ENCODE results near the gene CAMK2D.

CAMK2D gene

GRCh38 chr4:113607147-113607720 lies 154.3 kb downstream of the CAMK2D start:
- Histone ChIP-seq H3K4me1 (ENCODE audit: control insufficient read depth, insufficient read depth, low read length) (no peaks in the 10 kb centered on the region; the same call in 1 of the 2 replicates), H3K36me3 (ENCODE audit: control insufficient read depth, insufficient read depth, low read length) (peaks cover 2% of the 10 kb centered on the region; the same call in 1 of the 2 replicates), H3K27me3 (ENCODE audit: control insufficient read depth, insufficient read depth, low read length) (no peaks in the 10 kb centered on the region), H3K4me3 (ENCODE audit: low read depth, low read length) (no peak overlapping the region), H3K9me3 (ENCODE audit: control insufficient read depth, insufficient read depth, low read depth, low read length) (peaks cover 7% of the 10 kb centered on the region; the same call in 1 of the 2 replicates), H3K27ac (ENCODE audit: low read depth, low read length) (no peak overlapping the region), H3K9ac (ENCODE audit: low read length) (no peak overlapping the region)

- H3K9ac ChIP-seq (ENCODE audit: low read length): no peak overlapping the region
- H3K4me1 ChIP-seq (ENCODE audit: control insufficient read depth, insufficient read depth, low read length): no peaks in the 10 kb centered on the region; the same call in 1 of the 2 replicates
- peaks cover 7% of the 10 kb centered on the region; the same call in 1 of the 2 replicates for H3K9me3 ChIP-seq (ENCODE audit: control insufficient read depth, insufficient read depth, low read depth, low read length)
- H3K36me3 ChIP-seq (ENCODE audit: control insufficient read depth, insufficient read depth, low read length): peaks cover 2% of the 10 kb centered on the region; the same call in 1 of the 2 replicates
- H3K27me3 ChIP-seq (ENCODE audit: control insufficient read depth, insufficient read depth, low read length): no peaks in the 10 kb centered on the region
- H3K4me3 ChIP-seq (ENCODE audit: low read depth, low read length): no peak overlapping the region
- H3K27ac ChIP-seq (ENCODE audit: low read depth, low read length): no peak overlapping the region
These were observed 156.6 kb downstream of the CAMK2D start for GRCh38 chr4:113604955-113605354.

- Histone ChIP-seq H3K9me3 (ENCODE audit: control insufficient read depth, insufficient read depth, low read depth, low read length) (peaks cover 7% of the 10 kb centered on the region; the same call in 1 of the 2 replicates), H3K27me3 (ENCODE audit: control insufficient read depth, insufficient read depth, low read length) (no peaks in the 10 kb centered on the region), H3K4me1 (ENCODE audit: control insufficient read depth, insufficient read depth, low read length) (no peaks in the 10 kb centered on the region; the same call in 1 of the 2 replicates), H3K36me3 (ENCODE audit: control insufficient read depth, insufficient read depth, low read length) (peaks cover 2% of the 10 kb centered on the region; the same call in 1 of the 2 replicates), H3K9ac (ENCODE audit: low read length) (no peak overlapping the region), H3K4me3 (ENCODE audit: low read depth, low read length) (no peak overlapping the region), H3K27ac (ENCODE audit: low read depth, low read length) (no peak overlapping the region)
These were observed 157.6 kb downstream of the CAMK2D start for GRCh38 chr4:113603911-113604310.

GRCh38 chr4:113602646-113603228 lies 158.8 kb downstream of the CAMK2D start:
- no peak overlapping the region for H3K4me3 ChIP-seq (ENCODE audit: low read depth, low read length)
- peak overlapping the region; percentile 34; the same call in 1 of the 2 replicates for H3K27ac ChIP-seq (ENCODE audit: low read depth, low read length)
- peaks cover 2% of the 10 kb centered on the region; the same call in 1 of the 2 replicates for H3K36me3 ChIP-seq (ENCODE audit: control insufficient read depth, insufficient read depth, low read length)
- peaks cover 7% of the 10 kb centered on the region; the same call in 1 of the 2 replicates for H3K9me3 ChIP-seq (ENCODE audit: control insufficient read depth, insufficient read depth, low read depth, low read length)
- no peak overlapping the region for H3K9ac ChIP-seq (ENCODE audit: low read length)
- H3K4me1 ChIP-seq (ENCODE audit: control insufficient read depth, insufficient read depth, low read length): no peaks in the 10 kb centered on the region; the same call in 1 of the 2 replicates
- no peaks in the 10 kb centered on the region for H3K27me3 ChIP-seq (ENCODE audit: control insufficient read depth, insufficient read depth, low read length)

- H3K4me1 ChIP-seq (ENCODE audit: control insufficient read depth, insufficient read depth, low read length): no peaks in the 10 kb centered on the region; the same call in 1 of the 2 replicates
- no peaks in the 10 kb centered on the region for H3K36me3 ChIP-seq (ENCODE audit: control insufficient read depth, insufficient read depth, low read length)
- H3K9me3 ChIP-seq (ENCODE audit: control insufficient read depth, insufficient read depth, low read depth, low read length): peaks cover 3% of the 10 kb centered on the region; the same call in 1 of the 2 replicates
- no peaks in the 10 kb centered on the region for H3K27me3 ChIP-seq (ENCODE audit: control insufficient read depth, insufficient read depth, low read length)
- H3K9ac ChIP-seq (ENCODE audit: low read length): no peak overlapping the region
- no peak overlapping the region for H3K27ac ChIP-seq (ENCODE audit: low read depth, low read length)
- H3K4me3 ChIP-seq (ENCODE audit: low read depth, low read length): no peak overlapping the region
These were observed 159.9 kb downstream of the CAMK2D start for GRCh38 chr4:113601636-113602035.

GRCh38 chr4:113596396-113596795 lies 165.1 kb downstream of the CAMK2D start:
- Histone ChIP-seq H3K4me3 (ENCODE audit: low read depth, low read length) (no peak overlapping the region), H3K9me3 (ENCODE audit: control insufficient read depth, insufficient read depth, low read depth, low read length) (no peaks in the 10 kb centered on the region), H3K9ac (ENCODE audit: low read length) (no peak overlapping the region), H3K36me3 (ENCODE audit: control insufficient read depth, insufficient read depth, low read length) (no peaks in the 10 kb centered on the region), H3K27me3 (ENCODE audit: control insufficient read depth, insufficient read depth, low read length) (no peaks in the 10 kb centered on the region), H3K4me1 (ENCODE audit: control insufficient read depth, insufficient read depth, low read length) (peaks cover 5% of the 10 kb centered on the region), H3K27ac (ENCODE audit: low read depth, low read length) (no peak overlapping the region)

- no peaks in the 10 kb centered on the region for H3K9me3 ChIP-seq (ENCODE audit: control insufficient read depth, insufficient read depth, low read depth, low read length)
- no peak overlapping the region for H3K9ac ChIP-seq (ENCODE audit: low read length)
- no peaks in the 10 kb centered on the region for H3K36me3 ChIP-seq (ENCODE audit: control insufficient read depth, insufficient read depth, low read length)
- H3K4me1 ChIP-seq (ENCODE audit: control insufficient read depth, insufficient read depth, low read length): peaks cover 5% of the 10 kb centered on the region
- no peak overlapping the region for H3K27ac ChIP-seq (ENCODE audit: low read depth, low read length)
- H3K27me3 ChIP-seq (ENCODE audit: control insufficient read depth, insufficient read depth, low read length): no peaks in the 10 kb centered on the region
- no peak overlapping the region for H3K4me3 ChIP-seq (ENCODE audit: low read depth, low read length)
These were observed 167.3 kb downstream of the CAMK2D start for GRCh38 chr4:113594231-113594556.

- Histone ChIP-seq H3K9ac (ENCODE audit: low read length) (no peak overlapping the region), H3K4me1 (ENCODE audit: control insufficient read depth, insufficient read depth, low read length) (peaks cover 5% of the 10 kb centered on the region), H3K9me3 (ENCODE audit: control insufficient read depth, insufficient read depth, low read depth, low read length) (no peaks in the 10 kb centered on the region), H3K36me3 (ENCODE audit: control insufficient read depth, insufficient read depth, low read length) (no peaks in the 10 kb centered on the region), H3K27me3 (ENCODE audit: control insufficient read depth, insufficient read depth, low read length) (no peaks in the 10 kb centered on the region), H3K4me3 (ENCODE audit: low read depth, low read length) (no peak overlapping the region), H3K27ac (ENCODE audit: low read depth, low read length) (no peak overlapping the region)
These were observed 167.9 kb downstream of the CAMK2D start for GRCh38 chr4:113593400-113594230.

GRCh38 chr4:113591982-113592381 lies 169.6 kb downstream of the CAMK2D start:
- no peaks in the 10 kb centered on the region for H3K9me3 ChIP-seq (ENCODE audit: control insufficient read depth, insufficient read depth, low read depth, low read length)
- H3K27ac ChIP-seq (ENCODE audit: low read depth, low read length): no peak overlapping the region
- peaks cover 11% of the 10 kb centered on the region for H3K4me1 ChIP-seq (ENCODE audit: control insufficient read depth, insufficient read depth, low read length)
- H3K27me3 ChIP-seq (ENCODE audit: control insufficient read depth, insufficient read depth, low read length): no peaks in the 10 kb centered on the region
- H3K4me3 ChIP-seq (ENCODE audit: low read depth, low read length): no peak overlapping the region
- no peaks in the 10 kb centered on the region for H3K36me3 ChIP-seq (ENCODE audit: control insufficient read depth, insufficient read depth, low read length)
- H3K9ac ChIP-seq (ENCODE audit: low read length): no peak overlapping the region

GRCh38 chr4:113588895-113589668 lies 172.5 kb downstream of the CAMK2D start:
- H3K4me3 ChIP-seq (ENCODE audit: low read depth, low read length): no peak overlapping the region
- peaks cover 28% of the 10 kb centered on the region for H3K4me1 ChIP-seq (ENCODE audit: control insufficient read depth, insufficient read depth, low read length)
- H3K36me3 ChIP-seq (ENCODE audit: control insufficient read depth, insufficient read depth, low read length): no peaks in the 10 kb centered on the region
- H3K27ac ChIP-seq (ENCODE audit: low read depth, low read length): no peak overlapping the region
- no peaks in the 10 kb centered on the region for H3K27me3 ChIP-seq (ENCODE audit: control insufficient read depth, insufficient read depth, low read length)
- H3K9ac ChIP-seq (ENCODE audit: low read length): no peak overlapping the region
- H3K9me3 ChIP-seq (ENCODE audit: control insufficient read depth, insufficient read depth, low read depth, low read length): no peaks in the 10 kb centered on the region
